ENCODE data around the gene UBQLN1.
A peak's percentile ranks its signal among the peaks of the same experiment; 100 is the strongest.

Gene UBQLN1

DNA sequence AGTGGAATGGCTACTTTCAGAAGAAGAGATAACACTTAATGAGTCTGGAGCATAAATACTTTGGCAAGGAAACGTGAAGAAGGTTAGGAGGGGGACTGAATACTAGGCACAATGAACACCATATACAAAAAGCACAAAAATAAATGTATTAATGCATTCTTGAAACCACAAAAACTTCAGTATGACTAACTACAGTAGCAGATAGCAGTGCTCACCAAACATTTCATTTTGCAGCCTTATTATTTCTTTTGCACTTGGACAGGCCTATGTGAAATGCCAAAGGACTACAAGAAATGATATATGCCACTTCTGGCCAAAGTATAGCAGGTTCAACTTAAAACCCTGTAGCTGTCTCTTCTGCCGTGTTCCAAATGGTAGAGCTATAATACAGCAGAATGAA, 26.3 kb downstream of the UBQLN1 start:
- DNase-seq, result no peak

DNA sequence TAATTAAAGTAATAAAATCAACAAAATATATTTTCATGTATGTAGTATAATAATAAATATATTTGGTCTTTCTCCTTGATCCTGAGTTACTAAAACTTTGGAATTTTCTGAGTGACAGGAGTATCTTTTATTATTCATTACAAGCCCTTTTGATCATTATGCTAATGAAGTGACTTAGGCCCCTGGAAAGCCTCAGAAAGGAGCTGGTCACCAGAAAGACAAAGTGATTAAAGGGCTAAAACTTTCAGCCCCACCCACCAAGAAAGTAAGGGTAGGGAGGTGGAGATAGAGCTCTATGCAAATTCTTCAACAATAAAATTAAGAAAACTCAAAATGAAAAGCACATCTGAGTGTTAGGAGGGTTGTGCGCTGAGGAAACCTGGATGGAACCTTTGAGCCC, 27.5 kb downstream of the UBQLN1 start:
- no peak for DNase-seq

- no peak for DNase-seq
These were observed 30.2 kb downstream of the UBQLN1 start for GRCh38 chr9:83677596-83677995.

DNA sequence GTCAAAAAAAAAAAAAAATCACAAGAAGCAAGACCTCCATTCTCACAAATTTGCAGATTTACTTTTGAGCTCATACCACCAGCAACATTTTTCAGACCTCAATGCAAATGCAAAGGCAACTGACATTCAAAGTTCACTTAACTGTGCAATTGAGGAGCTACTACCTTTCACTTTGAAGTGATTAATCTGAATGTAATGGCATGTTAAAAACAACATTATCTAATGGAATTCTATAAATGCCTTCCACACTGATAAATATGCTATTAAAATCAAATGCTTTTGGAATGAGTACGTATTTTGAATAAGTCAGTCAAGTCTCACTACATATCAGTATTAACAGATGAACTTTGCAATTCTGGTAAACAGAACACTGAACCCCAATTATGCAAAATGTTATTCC, 32.3 kb downstream of the UBQLN1 start:
- no peak for DNase-seq

DNA sequence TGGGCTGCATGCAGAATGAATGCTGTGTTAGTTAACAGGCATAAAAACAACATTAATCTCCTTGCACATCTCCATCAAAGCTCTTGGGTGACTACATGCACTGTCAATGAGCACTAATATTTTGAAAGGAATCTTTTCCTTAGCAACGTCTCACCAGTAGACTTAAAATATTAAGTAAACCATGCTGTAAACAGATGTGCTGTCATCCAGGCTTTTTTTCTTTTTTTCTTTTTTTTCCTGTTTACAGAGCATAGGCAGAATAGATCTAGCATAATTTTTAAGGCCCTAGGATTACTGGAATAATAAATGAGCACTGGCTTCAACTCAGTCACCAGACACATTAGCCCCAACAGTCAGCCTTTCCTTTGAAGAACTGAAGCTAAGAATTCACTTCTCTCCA, 36.3 kb downstream of the UBQLN1 start:
- no peak for DNase-seq

- DNase-seq, result no peak
These were observed 37.4 kb downstream of the UBQLN1 start for GRCh38 chr9:83670381-83670780.

DNA sequence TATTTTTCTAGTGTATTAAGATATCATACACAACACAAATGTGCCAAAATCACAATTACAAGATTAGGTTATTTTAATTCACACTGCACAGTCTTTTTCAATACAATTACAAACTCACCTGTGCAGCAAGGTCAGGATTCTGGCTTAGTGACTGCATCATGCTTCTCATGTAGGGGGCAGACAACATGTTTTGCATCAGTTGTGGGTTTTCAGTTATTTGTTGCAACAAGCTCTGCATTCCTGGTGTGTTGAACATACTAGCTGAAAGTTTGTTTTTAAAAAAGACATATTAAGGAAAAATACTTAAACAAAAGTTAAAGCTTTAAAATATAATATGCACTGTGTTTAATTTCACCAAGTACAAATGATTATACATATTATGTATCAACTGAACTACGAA, 38.7 kb downstream of the UBQLN1 start:
- no peak for DNase-seq

- no peak for DNase-seq
These were observed 42.1 kb downstream of the UBQLN1 start for GRCh38 chr9:83665580-83666200.

DNA sequence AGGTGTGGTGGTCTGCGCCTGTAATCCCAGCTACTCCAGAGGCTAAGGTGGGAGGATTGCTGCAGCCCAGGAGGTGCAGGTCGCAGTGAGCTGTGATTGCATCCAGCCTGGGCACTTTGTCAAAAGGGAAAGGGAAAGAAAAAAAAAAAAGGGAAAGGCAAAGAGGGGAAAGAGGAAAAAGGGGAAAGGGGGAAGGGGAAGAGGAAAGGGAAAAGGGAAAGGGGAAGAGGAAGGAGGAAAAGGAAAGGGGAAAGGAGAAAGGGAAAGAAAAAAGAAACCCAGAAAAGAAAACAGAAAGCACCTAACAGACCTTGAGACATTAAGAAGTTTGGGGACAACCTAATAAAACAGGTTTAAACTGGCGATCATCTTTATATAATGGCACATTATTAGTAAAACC, 44.8 kb downstream of the UBQLN1 start:
- no peak for DNase-seq

- no peak for DNase-seq
These were observed 50.8 kb downstream of the UBQLN1 start for GRCh38 chr9:83656952-83657351.

DNA sequence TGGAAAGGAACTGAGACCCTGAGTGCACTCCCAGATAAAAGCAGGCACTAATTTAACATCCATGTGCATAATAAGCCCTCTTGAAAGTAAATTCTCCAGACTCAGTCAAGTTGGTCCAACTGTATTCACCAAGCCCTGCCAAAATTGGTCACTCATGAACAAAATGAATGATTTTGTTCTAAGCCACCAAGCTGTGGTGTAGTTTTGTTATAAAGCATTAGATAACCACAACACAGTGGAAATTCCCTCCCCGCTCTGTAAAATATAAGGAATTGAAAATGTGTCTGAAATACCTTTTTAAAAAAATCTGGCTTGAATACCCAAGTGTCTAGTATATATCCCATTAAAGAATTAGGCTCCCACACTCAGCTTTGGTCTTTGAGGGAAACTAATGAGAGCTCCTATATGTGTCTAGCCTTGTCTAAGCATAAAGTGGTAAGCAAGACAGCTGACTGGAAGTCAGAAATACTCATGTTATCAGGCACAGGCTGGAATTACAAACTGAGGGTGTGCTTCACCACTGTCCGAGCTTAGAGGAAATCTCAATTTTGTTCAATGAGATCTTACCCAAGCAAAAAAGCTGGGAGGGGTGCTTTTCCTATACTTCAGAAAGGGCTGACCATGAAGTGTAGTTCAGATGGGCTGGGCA, 51.6 kb downstream of the UBQLN1 start:
- no peak for DNase-seq

GRCh38 chr9:83655433-83655832, 52.3 kb downstream of the UBQLN1 start:
- no peak for DNase-seq

DNA sequence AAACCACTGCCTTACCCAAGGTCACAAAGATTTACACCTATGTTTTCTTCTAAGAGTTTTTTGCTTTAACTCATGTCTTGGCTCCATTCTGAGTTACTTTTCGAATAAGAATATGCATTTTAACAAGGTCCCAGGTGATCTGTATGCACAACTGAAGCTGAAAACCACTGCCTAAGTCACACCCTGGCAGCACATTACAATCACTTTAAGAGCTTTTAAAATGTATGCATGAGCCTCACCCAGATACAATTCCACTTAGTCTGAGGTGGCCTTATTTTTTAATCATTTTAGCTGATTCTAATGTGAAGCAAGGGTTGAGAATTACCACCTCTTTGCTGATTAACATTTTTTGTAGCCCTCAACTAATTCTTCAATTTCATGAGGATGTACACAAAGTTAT, 55.3 kb downstream of the UBQLN1 start:
- DNase-seq, result no peak

DNA sequence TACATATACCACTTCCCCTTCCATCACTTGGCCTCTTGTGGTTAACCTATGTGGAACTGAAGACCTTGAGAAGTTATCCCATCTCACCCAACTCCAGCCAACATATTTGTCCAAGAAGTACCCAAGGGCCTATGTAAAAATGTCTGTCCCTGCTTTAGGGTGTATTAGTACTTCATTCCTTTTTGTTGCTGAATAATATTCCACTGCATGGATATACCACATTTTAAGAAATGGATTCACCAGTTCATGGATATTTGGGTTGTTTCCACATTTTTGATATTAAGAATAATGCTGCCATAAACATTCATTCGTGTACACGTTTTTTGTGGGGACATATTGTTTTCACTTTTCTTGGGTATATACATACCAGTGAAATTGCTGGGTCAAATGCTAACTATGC, 56.2 kb downstream of the UBQLN1 start:
- no peak for DNase-seq

DNA sequence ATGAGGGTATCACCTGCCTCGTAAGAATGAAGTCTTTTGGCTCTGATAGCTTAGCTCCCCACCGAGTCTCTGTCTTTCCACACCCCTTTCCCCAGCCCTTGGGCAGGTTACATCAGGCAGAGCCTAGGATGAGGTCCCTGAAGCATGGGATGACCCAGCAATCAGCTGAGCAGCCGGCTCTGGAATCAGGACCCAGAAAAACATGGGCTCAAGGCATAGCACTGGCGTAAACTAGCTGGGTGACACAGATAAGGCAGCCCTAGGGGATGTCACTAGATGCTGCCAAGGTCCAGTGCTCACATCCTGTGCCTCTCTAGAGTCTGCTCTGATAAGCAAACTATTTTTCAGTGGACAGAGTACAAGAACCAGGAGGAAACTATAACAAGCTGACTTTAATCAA, 58.2 kb downstream of the UBQLN1 start:
- DNase-seq, result no peak

- DNase-seq, result peak; percentile 75
These were observed 58.7 kb downstream of the UBQLN1 start for GRCh38 chr9:83649080-83649479.

DNA sequence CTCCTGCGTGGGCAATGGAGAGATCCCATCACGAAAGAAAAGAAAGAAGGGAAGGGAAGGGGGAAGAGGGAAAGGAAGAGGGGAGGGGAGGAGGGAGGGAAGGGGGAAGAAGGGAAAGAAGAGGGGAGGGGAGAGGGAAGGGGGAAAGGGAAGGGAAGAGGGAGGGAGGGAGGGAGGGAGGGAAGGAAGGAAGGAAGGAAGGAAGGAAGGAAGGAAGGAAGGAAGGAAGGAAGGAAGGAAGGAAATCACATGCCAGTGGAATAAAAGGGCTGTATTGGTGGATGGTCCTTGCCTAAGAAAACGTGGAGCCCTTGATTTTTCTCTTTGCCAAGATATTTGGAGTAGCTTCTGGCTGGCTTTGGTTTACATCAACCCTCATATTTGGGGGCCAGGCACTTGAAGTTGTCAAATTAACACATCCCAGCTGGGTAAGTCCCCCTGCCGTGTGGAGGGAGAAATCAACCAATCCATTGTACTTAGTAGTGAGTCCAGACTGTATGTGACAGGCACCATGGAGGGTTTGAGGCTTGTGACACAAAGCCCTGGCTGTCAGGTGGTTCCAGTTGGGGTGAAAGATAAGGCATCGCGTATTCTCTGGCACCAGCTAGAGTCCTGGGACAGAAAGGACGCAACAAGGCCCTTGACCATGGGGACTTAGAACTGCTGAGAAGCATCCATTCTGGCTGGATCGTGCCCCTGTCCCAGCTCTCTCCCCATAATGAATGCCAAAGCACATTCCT, 61.1 kb downstream of the UBQLN1 start:
- no peak for DNase-seq

GRCh38 chr9:83642793-83643192, 65.0 kb downstream of the UBQLN1 start:
- DNase-seq, result no peak

GRCh38 chr9:83639266-83639665, 68.5 kb downstream of the UBQLN1 start:
- no peak for DNase-seq

DNA sequence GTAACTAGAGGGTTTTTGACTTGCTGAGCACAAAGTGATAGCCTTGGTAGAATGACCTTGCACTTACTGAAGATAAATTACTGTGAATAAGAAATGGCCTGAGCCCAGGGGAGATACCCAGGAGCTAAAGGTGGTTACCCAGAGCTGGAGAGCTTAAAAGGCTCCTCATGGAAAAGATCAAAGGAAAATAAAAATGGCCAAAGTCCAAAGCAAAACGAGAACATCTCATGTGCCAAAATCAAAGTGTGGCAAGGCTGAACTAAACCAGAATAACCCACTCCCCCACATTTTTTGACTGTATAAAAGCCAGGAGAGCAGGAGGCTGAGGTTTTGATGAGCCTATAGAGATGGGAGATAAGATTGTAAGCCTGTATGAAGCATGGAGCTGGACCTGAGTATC, 70.4 kb downstream of the UBQLN1 start:
- DNase-seq, result no peak

DNA sequence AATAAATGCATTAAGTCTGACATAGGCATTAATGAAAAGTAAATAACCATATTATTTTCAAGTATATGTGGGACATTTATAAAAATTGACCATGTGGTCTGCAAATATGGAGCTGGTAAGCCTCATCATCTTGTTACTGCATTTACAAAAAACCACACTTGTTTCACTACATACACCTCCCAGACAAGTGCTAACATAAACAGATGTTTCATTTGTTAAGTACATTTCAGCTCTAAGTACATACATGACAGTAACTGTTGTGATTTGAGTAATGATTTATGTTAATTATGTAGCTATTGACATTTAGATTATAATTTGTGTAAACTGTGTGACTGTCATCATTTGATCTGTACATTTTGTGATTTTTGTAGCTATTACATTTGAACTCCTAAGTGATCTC, 70.9 kb downstream of the UBQLN1 start:
- no peak for DNase-seq

GRCh38 chr9:83633676-83634075, 74.1 kb downstream of the UBQLN1 start:
- no peak for DNase-seq

DNA sequence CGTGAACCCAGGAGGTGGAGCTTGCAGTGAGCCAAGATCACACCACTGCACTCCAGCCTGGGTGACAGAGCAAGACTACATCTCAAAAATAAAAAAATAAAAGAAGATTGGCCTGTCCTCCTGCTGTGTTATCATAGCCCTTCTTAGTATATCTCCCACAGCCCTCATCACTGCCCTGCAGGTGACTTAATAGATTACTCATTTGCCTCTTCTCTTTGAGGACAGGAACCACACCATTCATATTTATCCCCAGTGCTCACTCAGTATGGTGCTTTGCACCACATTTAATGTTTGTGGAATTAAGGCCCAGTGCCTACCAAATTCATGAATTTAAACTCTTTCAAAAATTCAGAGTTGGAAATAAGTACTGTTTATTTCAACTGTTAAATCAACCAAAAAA, 74.5 kb downstream of the UBQLN1 start:
- no peak for DNase-seq

- DNase-seq, result no peak
These were observed 76.8 kb downstream of the UBQLN1 start for GRCh38 chr9:83630938-83631457.
